OCI-LY3 (cell line): ENCODE results near the gene ST14.

Source experiments
- H2AFZ ChIP-seq: fragments of 200-600, 300-600 bp; shearing (Covaris generic); 2 replicates; pipeline ENCODE4 v1.6.0; 2014; ENCODE audit warnings: antibody characterized with exemption, low read depth, low read length
- H3K27ac ChIP-seq: fragments of 200-600, 300-600 bp; sonication (generic); 2 replicates; pipeline ENCODE4 v1.5.1; 2014; ENCODE audit warnings: mild to moderate bottlenecking, low read length, moderate library complexity, mixed read lengths
- H3K27me3 ChIP-seq: fragments of 200-600, 300-600 bp; sonication (generic); 2 replicates; pipeline ENCODE4 v1.6.1; 2014; ENCODE audit warnings: low read depth, low read length, mixed read lengths
- H3K36me3 ChIP-seq: fragments of 200-600, 300-600 bp; sonication (generic); replicated peaks from 2 replicates; pipeline ENCODE3; 2014; ENCODE audit warnings: low read depth, low read length, mixed read lengths
- H3K4me1 ChIP-seq: fragments of 300-600, 200-600 bp; sonication (generic); 2 replicates; pipeline ENCODE4 v1.6.1; 2014; ENCODE audit warnings: low read length, mixed read lengths
- H3K4me2 ChIP-seq: fragments of 200-600, 300-600 bp; sonication (generic); 2 replicates; pipeline ENCODE4 v1.6.1; 2014; ENCODE audit warnings: low read length, mixed read lengths
- H3K4me3 ChIP-seq: fragments of 300-600, 200-600 bp; sonication (generic); 2 replicates; pipeline ENCODE4 v1.5.1; 2014; ENCODE audit warnings: antibody characterized with exemption, mild to moderate bottlenecking, low read length, moderate library complexity
- H3K79me2 ChIP-seq: fragments of 300-600, 200-600 bp; shearing (Covaris generic); 2 replicates; pipeline ENCODE4 v1.6.1; 2014; ENCODE audit warnings: mild to moderate bottlenecking, low read length, mixed read lengths
- H3K9ac ChIP-seq: fragments of 300-600, 200-600 bp; shearing (Covaris generic); 2 replicates; pipeline ENCODE4 v1.6.0; 2014; ENCODE audit warnings: mild to moderate bottlenecking, low read length, moderate library complexity
- H3K9me3 ChIP-seq: fragments of 200-600, 300-600 bp; shearing (Covaris generic); 2 replicates; pipeline ENCODE4 v1.6.1; 2014; ENCODE audit warnings: low read length, mixed read lengths; ENCODE audit not compliant: insufficient read depth
- H4K20me1 ChIP-seq: fragments of 200-600, 300-600 bp; sonication (generic); 2 replicates; pipeline ENCODE4 v1.6.1; 2016; ENCODE audit warnings: low read length, mixed read lengths; ENCODE audit not compliant: insufficient read depth
- CTCF ChIP-seq: fragments of 200-600, 300-600 bp; sonication (generic); IDR thresholded peaks from 2 replicates; pipeline ENCODE4 v1.5.1; 2014; ENCODE audit warnings: antibody characterized with exemption, low read length, low read depth
- EZH2phosphoT487 ChIP-seq: fragments of 200-600 bp; shearing (Covaris generic); IDR thresholded peaks from 2 replicates; pipeline ENCODE4 v1.6.1; 2018; ENCODE audit warnings: antibody characterized with exemption, mixed run types, low read depth

Gene ST14

GRCh38 chr11:130131961-130132850 lies 27.4 kb upstream of the ST14 start:
- Histone ChIP-seq H3K79me2 (no peaks in the 10 kb centered on the region), H3K4me1 (no peaks in the 10 kb centered on the region), H3K9ac (no peak overlapping the region), H2AFZ (no peak overlapping the region), H3K27me3 (no peaks in the 10 kb centered on the region), H4K20me1 (no peaks in the 10 kb centered on the region), H3K36me3 (peaks cover 25% of the 10 kb centered on the region), H3K4me3 (no peak overlapping the region), H3K4me2 (no peak overlapping the region), H3K9me3 (no peaks in the 10 kb centered on the region), H3K27ac (no peak overlapping the region)
- TF ChIP-seq CTCF = peak; percentile 83
- TF ChIP-seq EZH2phosphoT487 = no peak

GRCh38 chr11:130133716-130134115 lies 25.9 kb upstream of the ST14 start:
- Histone ChIP-seq H4K20me1 (no peaks in the 10 kb centered on the region), H3K4me3 (no peak overlapping the region), H3K27me3 (no peaks in the 10 kb centered on the region), H3K36me3 (peaks cover 24% of the 10 kb centered on the region), H3K9ac (no peak overlapping the region), H2AFZ (no peak overlapping the region), H3K4me1 (no peaks in the 10 kb centered on the region), H3K9me3 (no peaks in the 10 kb centered on the region), H3K27ac (no peak overlapping the region), H3K4me2 (no peak overlapping the region), H3K79me2 (no peaks in the 10 kb centered on the region)
- no peak for TF ChIP-seq CTCF
- no peak for TF ChIP-seq EZH2phosphoT487

- peaks cover 14% of the 10 kb centered on the region for H3K36me3 ChIP-seq
- H3K27me3 ChIP-seq = no peaks in the 10 kb centered on the region
These were observed 23.5 kb upstream of the ST14 start for GRCh38 chr11:130136107-130136506.

More at GRCh38 chr11:130136107-130136506, 23.5 kb upstream of the ST14 start:
- Histone ChIP-seq H2AFZ (no peak overlapping the region), H3K4me1 (no peaks in the 10 kb centered on the region), H3K9me3 (no peaks in the 10 kb centered on the region), H3K4me3 (no peak overlapping the region), H3K27ac (no peak overlapping the region), H3K4me2 (no peak overlapping the region), H3K79me2 (no peaks in the 10 kb centered on the region), H3K9ac (no peak overlapping the region), H4K20me1 (no peaks in the 10 kb centered on the region)
- TF ChIP-seq CTCF (no peak), EZH2phosphoT487 (no peak)
